KBM-7 (cell line): ENCODE data around the gene COG8.
"Not testable (repeated sequence)": the region's sequence is repeated elsewhere in the genome, so short reads cannot be mapped to it uniquely, and the experiment has no call there.

Experiments
- DNase-seq: peaks from one replicate; pipeline ENCODE4 v3.0.0-alpha.2; 2015
- in situ Hi-C: fragments of 300-500 bp; cut with MboI; formaldehyde crosslinking; loops from 2 replicates; pipeline ENCODE4 v1.14.3; 2020; ENCODE audit warnings: low sequenced_read_pairs, low pct_unique_long_range_greater_than_20kb, mixed read lengths

Gene COG8

GRCh38 chr16:69339289-69340094 lies at the start of gene COG8, which contains the start of gene NIP7:
Gene COG8, minus strand, starts transcription at chr16:69339564. Its CDS starts 12 bp downstream, at chr16:69339552.
Gene NIP7, plus strand, starts transcription at chr16:69339772. Its CDS starts 58 bp downstream, at chr16:69339830.
- in situ Hi-C loops = no loop called here
- DNase-seq = peak; percentile 99

- DNase-seq = no peak
- in situ Hi-C loops = no loop called here
These were observed 47.2 kb upstream of the COG8 start for GRCh38 chr16:69386596-69386995.

DNA sequence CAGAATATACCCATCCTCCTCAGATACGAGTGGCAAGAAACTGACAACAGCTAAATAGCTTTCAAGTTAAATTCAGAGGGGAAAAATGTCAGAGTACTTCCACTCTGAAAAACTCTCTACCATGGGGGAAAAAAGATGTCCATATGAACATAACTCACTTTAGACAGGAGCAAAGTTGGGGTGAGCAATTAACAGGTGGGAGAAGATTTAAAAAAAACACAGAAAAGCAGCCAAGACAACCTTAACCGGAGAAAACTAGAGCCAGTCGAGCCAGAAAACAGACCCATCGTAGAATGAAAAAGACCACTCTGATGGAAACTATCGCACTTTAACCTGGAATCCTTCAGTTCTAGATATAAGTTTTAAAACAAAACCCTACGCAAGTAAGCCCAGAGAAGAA lies 45.6 kb upstream of the COG8 start:
- in situ Hi-C loops = no loop called here
- DNase-seq = no peak

DNA sequence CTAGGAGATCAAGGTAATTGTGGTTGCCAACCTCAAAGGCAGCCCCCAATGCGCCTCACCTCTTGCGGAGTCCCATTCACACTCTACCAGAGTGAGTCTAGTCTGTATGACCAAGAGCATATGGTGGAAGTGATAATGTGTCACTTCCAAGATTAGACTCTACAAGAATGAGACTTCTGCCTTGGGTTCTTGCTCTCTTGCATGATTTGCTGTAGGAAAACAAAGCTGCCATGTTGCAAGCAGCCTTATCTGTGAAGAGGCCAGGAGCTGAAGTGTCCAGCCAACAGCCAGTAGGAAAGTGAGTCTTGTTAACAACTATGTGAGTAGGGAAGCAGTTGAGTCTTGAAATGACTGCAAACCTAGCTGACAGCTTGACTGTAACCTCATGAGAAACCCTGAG lies 43.1 kb upstream of the COG8 start:
- DNase-seq = no peak
- in situ Hi-C loops = no loop called here

DNA sequence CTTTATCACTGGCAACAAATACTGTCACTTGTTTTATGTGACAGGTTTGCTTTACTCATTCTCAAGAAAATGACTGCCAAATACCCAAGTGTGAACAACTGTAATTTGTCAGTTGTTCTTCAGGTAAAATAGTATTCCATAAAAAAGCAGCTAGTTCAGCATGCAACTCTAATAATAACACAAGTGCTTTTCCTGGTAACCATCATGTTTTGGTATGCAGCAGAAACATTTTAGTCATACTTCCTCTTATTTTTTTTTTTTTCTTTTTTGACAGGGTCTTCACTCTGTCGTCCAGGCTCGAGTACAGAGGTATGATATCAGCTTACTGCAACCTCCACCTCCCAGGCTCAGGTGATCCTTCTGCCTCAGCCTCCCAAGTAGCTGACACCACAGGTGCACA lies 41.9 kb upstream of the COG8 start:
- in situ Hi-C loops = no loop called here
- DNase-seq = peak; percentile 60

GRCh38 chr16:69378760-69379159 lies 39.4 kb upstream of the COG8 start:
- in situ Hi-C loops = no loop called here
- DNase-seq = no peak

DNA sequence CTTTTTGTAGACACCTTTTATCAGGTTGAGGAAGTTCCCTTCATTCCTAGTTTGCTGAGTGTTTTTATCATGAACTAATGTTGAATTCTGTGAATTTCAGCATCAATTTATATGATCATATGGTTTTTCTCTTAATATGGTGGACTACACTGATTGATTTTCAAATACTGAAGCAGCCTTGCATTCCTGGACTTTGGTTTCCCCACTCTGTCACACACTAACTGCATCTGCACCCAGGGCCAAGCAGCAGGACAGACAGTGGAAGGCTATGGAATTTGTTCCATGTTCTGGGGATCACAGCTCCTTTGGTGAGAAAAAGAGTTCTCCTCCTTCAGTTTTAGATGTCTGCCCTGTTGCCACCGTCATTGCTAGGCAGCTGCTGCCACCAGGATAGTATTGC lies 38.7 kb upstream of the COG8 start:
- DNase-seq = no peak
- in situ Hi-C loops = no loop called here

DNA sequence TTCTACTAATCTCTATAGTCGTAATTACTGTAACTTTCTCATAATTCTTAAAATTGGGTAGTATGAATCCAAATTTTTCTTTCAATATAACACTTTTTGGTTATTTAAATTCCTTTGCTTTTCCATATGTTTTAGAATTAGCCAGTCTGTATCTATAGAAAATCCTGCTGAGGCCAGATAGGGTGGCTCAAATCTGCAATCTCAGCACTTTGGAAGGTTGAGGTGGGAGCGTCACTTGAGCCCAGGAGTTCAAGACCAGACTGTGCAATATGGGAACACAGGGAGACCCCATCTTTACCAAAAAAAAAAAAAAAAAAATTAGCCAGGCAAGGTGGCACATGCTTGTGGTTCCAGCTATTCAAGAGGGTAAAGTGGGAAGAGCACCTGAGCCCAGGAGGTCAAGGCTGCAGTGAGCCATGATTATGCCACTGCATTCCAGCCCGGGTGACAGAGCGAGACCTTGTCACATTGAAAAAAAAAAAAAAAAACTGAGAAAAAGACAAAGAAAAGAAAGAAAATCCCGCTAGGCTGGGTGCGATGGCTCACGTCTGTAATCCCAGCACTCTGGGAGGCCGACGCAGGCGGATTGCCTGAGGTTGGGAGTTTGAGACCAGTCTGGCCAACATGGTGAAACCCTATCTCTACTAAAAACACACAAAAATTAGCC lies 37.2 kb upstream of the COG8 start:
- DNase-seq = no peak
- in situ Hi-C loops = no loop called here

DNA sequence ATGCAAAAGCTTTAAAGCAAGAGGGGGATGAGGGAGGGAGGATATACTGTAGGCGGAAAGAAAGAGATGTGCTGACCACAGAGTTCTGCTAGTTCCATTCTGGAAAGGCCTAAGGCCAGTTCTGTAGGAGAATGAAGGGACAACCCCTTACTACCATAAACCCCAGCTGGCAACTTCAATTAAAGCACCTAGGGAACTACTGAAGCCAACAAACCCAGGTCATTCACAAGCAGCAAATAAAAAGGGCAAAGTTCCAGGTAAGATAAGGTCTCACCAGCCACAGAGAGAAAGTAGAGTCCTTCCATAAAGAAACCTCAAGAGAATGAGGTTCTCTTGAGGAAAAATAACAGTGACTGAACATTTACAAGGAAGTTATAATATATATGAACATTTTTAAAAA lies 33.7 kb upstream of the COG8 start:
- in situ Hi-C loops = no loop called here

GRCh38 chr16:69371564-69371963 lies 32.2 kb upstream of the COG8 start:
- in situ Hi-C loops = no loop called here
- no peak for DNase-seq

More for the DNA sequence above, 33.7 kb upstream of the COG8 start:
- DNase-seq = no peak

DNA sequence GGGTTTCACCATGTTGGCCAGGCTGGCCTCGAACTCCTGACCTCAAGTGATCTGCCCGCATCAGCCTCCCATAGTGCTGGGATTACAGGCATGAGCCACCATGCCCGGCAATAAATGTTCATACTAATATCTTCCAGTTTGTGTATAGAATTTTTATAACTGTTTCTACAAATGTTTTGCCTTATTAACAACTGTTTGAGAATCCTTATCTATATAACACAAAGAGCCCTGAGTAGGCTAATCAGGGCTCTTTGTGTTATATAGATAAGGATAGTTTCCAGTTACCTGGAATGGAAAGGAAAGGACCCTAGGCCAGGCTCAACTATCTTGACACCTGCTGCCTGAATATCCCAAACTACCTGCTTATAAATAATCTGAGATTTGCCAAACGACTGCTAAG lies 29.5 kb upstream of the COG8 start:
- no peak for DNase-seq
- in situ Hi-C loops = no loop called here

DNA sequence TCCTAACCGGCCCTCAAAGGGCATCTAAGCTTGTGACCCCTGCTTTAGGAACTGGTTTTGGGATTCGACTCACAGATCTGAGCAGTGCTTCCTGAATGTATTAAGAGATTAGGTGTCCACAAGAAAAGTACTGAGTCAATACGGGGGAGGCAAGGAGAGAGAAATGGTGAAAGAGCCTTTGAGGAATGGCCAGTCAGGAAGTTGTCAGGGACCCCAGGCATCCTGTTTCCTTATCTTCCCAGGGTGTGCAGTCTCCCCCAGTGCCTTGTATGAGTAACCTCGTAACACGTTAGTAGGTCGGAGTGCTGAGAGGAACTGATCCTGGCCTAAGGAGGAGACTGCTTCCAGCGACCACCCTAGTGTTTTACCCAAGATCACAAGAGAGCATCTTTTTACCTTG lies 28.6 kb upstream of the COG8 start:
- DNase-seq = peak; percentile 49
- in situ Hi-C loops = no loop called here

DNA sequence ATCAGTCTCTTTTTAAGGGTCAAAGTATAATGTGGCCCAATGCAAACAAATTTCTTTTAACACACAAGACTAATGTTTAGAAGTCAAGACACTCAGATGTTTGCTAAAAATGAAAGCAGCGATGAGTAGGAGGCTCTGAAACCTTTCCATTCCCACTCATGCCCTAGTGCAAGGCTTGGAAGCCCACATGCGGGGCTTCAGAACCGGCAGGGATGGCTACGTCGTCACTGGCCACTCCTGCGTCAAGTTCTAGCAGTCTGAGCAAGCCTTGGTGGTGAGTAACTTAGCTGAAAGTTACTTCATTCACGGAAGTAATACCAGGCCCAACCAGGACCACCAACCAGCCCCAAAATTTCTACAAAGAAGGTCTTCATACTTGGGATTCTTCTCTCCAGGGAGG lies 27.1 kb upstream of the COG8 start:
- DNase-seq = no peak
- in situ Hi-C loops = no loop called here

DNA sequence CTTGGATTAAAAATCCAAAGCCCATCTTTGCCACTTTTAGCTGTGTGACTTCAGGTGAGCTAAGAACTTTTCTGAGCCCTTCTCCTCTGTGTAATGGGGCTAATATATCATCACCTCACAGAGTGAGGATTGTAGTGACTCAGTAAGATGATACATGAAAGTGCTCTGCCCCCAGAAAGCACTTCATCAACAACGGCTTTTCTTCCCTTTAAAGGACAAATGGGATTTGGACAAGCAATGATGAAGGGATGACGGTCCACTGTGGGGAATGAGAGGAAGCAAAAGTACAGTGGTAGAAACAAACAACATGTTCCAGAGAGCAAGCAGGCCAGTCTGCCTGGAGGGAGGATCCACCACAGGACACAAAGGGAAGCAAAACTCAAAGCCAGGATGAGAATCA lies 26.5 kb upstream of the COG8 start:
- in situ Hi-C loops = no loop called here
- no peak for DNase-seq

- in situ Hi-C loops = no loop called here
- no peak for DNase-seq
These were observed 24.7 kb upstream of the COG8 start for GRCh38 chr16:69364088-69364487.

DNA sequence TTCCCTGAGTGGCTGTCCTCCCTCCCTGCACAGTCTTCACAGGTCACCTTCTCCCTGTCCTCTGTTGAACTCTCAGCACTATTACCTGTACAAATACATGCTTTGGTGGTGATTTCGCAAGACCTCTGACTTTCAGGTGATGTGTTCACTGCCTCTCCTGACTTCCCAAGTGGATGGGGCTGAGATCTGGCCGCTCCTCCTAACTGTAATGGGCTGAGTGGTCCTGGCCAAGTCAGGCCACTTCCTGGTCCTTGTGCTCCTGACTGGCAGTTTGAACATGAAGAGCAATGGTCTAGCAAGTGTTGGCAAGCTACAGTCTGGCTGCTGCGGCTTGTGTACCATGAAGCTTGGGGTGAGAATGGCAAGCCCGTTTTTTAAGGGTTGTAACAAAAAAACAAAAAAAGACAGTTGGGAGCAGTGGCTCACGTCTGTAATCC lies 23.9 kb upstream of the COG8 start:
- in situ Hi-C loops = no loop called here
- no peak for DNase-seq

DNA sequence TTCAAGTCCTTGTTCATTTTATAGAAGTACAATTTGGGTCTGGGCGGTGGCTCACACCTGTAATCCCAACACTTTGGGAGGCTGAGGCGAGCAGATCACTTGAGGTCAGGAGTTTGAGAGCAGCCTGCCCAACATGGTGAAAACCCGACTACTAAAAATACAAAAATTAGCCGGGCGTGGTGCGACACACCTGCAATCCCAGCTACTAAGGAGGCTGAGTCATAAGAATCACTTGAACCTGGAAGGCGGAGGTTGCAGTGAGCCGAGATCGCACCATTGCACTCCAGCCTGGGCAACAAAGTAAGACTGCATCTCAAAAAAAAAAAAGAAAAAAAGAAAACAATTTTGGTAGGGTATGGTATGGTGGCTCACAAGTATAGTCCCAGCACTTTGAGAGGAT lies 20.7 kb upstream of the COG8 start:
- DNase-seq, in situ Hi-C loops: not testable (repeated sequence)

DNA sequence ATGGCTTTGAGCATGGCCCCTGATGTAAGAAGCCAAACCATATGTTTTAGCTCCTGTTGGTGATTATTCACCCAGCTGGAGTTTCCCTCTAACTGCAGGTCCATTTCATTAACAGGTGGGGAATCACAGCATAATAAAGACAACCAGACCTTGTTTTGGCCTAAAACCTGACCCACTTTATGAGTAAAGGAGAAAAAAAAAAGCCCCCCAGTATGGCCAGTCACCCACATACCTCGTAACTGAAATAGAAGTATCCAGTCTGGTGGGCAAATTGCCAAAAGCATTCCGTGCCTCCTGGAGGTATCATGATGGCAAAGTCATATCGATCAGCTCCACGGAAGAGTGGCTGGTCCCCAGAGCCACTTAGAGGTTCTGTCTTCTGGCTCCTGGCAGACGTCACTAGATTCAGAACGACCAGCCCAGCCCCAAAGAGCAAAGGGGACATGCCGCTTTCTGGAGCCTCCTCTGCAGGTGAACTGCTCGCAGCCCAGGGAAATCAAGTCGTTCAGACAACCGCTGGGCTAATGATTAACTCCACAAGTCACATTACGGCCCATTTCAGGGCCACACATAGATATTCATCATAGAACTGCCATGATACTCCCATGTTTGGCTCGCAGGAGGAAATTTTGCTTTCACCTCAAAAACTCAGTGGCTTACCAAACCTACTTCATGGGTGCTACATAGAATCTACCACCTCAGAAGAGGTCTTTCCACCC lies 12.1 kb upstream of the COG8 start, which contains the start of gene TMED6:
TMED6 (minus strand) TSS at position 478 of the 719 bp plus-strand sequence; CDS start at position 445, 33 bp downstream.
- in situ Hi-C loops = no loop called here
- no peak for DNase-seq

- in situ Hi-C loops = no loop called here
- no peak for DNase-seq
These were observed 11.3 kb upstream of the COG8 start for GRCh38 chr16:69350536-69351133.
